ENCODE measurements around the gene NEK8. TPM values are rescaled to one million over a fixed set of nuclear protein-coding genes. Genes with fewer than 3 reads are reported as not detected.

The NEK8 gene
- total and polyA plus RNA-seq, 4 donors: 5.1 to 14.7 (median 7.4) TPM

GRCh38 chr17:28700830-28701492, 27.6 kb upstream of the NEK8 start:
- WGBS, 2 donors: 92 to 94% methylated on average over 10 of the region's 10 CpGs
- no peak for DNase-seq
- no peaks in the 10 kb centered on the region for H3K9me3 ChIP-seq (ENCODE audit: control insufficient read depth in 4 of 4, insufficient read depth in 3 of 4, low read length in 3 of 4)

GRCh38 chr17:28702026-28702751, 26.4 kb upstream of the NEK8 start:
- H3K27me3 ChIP-seq (ENCODE audit: control insufficient read depth in 3 of 3, insufficient read depth in 3 of 3, low read length in 2 of 3): no peaks in the 10 kb centered on the region
- WGBS, 2 donors: 69 to 76% methylated on average over 10 of the region's 10 CpGs
- DNase-seq (peak in 1 of 3 donors; percentile 38), ATAC-seq (ENCODE audit: insufficient read depth, low FRiP score) (no peak)
- H3K9me3 ChIP-seq (ENCODE audit: control insufficient read depth in 4 of 4, insufficient read depth in 3 of 4, low read length in 3 of 4): no peaks in the 10 kb centered on the region
- no peak for TF ChIP-seq CTCF (IDR thresholded peaks at IDR 0.05; ENCODE audit: control extremely low read depth, extremely low read depth)
- no peak overlapping the region for H3K9ac ChIP-seq (ENCODE audit: insufficient read depth in 1 of 2, low read length in 2 of 2)
- no peaks in the 10 kb centered on the region for H3K4me1 ChIP-seq (ENCODE audit: control insufficient read depth in 5 of 5, insufficient read depth in 5 of 5, low read length in 5 of 5)
- H3K4me3 ChIP-seq: no peak overlapping the region
- peaks cover 43 to 74% (median 46%) of the 10 kb centered on the region in 4 donors for H3K36me3 ChIP-seq (ENCODE audit: control insufficient read depth in 4 of 4, insufficient read depth in 4 of 4, low read length in 4 of 4)
- no peak overlapping the region for H3K27ac ChIP-seq (ENCODE audit: low read depth in 1 of 2, low read length in 1 of 2)

More at GRCh38 chr17:28700830-28701492, 27.6 kb upstream of the NEK8 start:
- H3K27ac ChIP-seq (ENCODE audit: low read depth in 1 of 2, low read length in 1 of 2): no peak overlapping the region
- H3K9ac ChIP-seq (ENCODE audit: insufficient read depth in 1 of 2, low read length in 2 of 2): no peak overlapping the region
- no peak for ATAC-seq (ENCODE audit: insufficient read depth, low FRiP score)
- no peak overlapping the region for H3K4me3 ChIP-seq
- H3K27me3 ChIP-seq (ENCODE audit: control insufficient read depth in 3 of 3, insufficient read depth in 3 of 3, low read length in 2 of 3): no peaks in the 10 kb centered on the region
- no peaks in the 10 kb centered on the region for H3K4me1 ChIP-seq (ENCODE audit: control insufficient read depth in 5 of 5, insufficient read depth in 5 of 5, low read length in 5 of 5)
- no peak for TF ChIP-seq CTCF (IDR thresholded peaks at IDR 0.05; ENCODE audit: control extremely low read depth, extremely low read depth)
- H3K36me3 ChIP-seq (ENCODE audit: control insufficient read depth in 4 of 4, insufficient read depth in 4 of 4, low read length in 4 of 4): peaks cover 50 to 85% (median 53%) of the 10 kb centered on the region in 4 donors

GRCh38 chr17:28702752-28703150, 25.8 kb upstream of the NEK8 start:
- WGBS, 2 donors: 81 to 84% methylated on average over 3 of the region's 3 CpGs
- no peak overlapping the region for H3K9ac ChIP-seq (ENCODE audit: insufficient read depth in 1 of 2, low read length in 2 of 2)
- H3K36me3 ChIP-seq (ENCODE audit: control insufficient read depth in 4 of 4, insufficient read depth in 4 of 4, low read length in 4 of 4): peaks cover 37 to 71% (median 42%) of the 10 kb centered on the region in 4 donors
- H3K4me1 ChIP-seq (ENCODE audit: control insufficient read depth in 5 of 5, insufficient read depth in 5 of 5, low read length in 5 of 5): no peaks in the 10 kb centered on the region
- no peak for TF ChIP-seq CTCF (IDR thresholded peaks at IDR 0.05; ENCODE audit: control extremely low read depth, extremely low read depth)
- no peak overlapping the region for H3K27ac ChIP-seq (ENCODE audit: low read depth in 1 of 2, low read length in 1 of 2)
- H3K9me3 ChIP-seq (ENCODE audit: control insufficient read depth in 4 of 4, insufficient read depth in 3 of 4, low read length in 3 of 4): no peaks in the 10 kb centered on the region
- DNase-seq (no peak), ATAC-seq (ENCODE audit: insufficient read depth, low FRiP score) (no peak)
- no peak overlapping the region for H3K4me3 ChIP-seq
- no peaks in the 10 kb centered on the region for H3K27me3 ChIP-seq (ENCODE audit: control insufficient read depth in 3 of 3, insufficient read depth in 3 of 3, low read length in 2 of 3)

Data from lung (tissue), 12 donors.